Gastroesophageal sphincter (tissue), 3 donors: ENCODE data around the gene CMIP.

Experiments used
- CTCF ChIP-seq, 4 experiments: fragments of 200-600 bp in 2 of 4; fragments of 450-650 bp in 2 of 4; sonication (generic) in 1 of 4; IDR thresholded peaks; one replicate each; pipeline ENCODE4 v1.5.1; 2017 to 2019; ENCODE audit warnings: antibody characterized with exemption in 4 of 4, mild to moderate bottlenecking in 2 of 4, moderate library complexity in 2 of 4
- EP300 ChIP-seq: sonication (generic); formaldehyde crosslinking; IDR thresholded peaks from one replicate; pipeline ENCODE4 v1.6.1; 2017; ENCODE audit warnings: antibody characterized with exemption, mild to moderate bottlenecking
- POLR2A ChIP-seq, 2 donors: fragments of 450-650 bp; IDR thresholded peaks; one replicate each; pipeline ENCODE4 v1.6.1; 2017; ENCODE audit warnings: antibody characterized with exemption in 2 of 2, mild to moderate bottlenecking in 2 of 2, moderate library complexity in 1 of 2

GRCh38 chr16:81713295-81713772, 268.7 kb downstream of the CMIP start:
- TF ChIP-seq POLR2A (IDR thresholded peaks at IDR 0.05) (no peak), CTCF (IDR thresholded peaks at IDR 0.05) (no peak), EP300 (no peak)
